PFSK-1 (cell line): Measurements from ENCODE around the gene ATP2B2.

Experiments
- FOXP2 ChIP-seq: optimal IDR thresholded peaks from 2 replicates; pipeline ENCODE3; 2011; ENCODE audit warnings: borderline replicate concordance, control low read depth, inconsistent platforms; ENCODE audit not compliant: insufficient read depth; ENCODE audit errors: extremely low read length, extremely low read depth
- POLR2AphosphoS5 ChIP-seq: IDR thresholded peaks from 2 replicates; pipeline ENCODE4 v1.6.1; 2012; ENCODE audit warnings: low read depth, mild to moderate bottlenecking, control low read depth, low read length, moderate library complexity
- SIN3A ChIP-seq: IDR thresholded peaks from 2 replicates; pipeline ENCODE4 v1.6.1; 2012; ENCODE audit warnings: mild to moderate bottlenecking, low read length, moderate library complexity, borderline replicate concordance; ENCODE audit not compliant: insufficient read depth
- TAF1 ChIP-seq: IDR thresholded peaks from 2 replicates; pipeline ENCODE4 v1.6.1; 2012; ENCODE audit warnings: low read length, control low read depth, borderline replicate concordance; ENCODE audit not compliant: insufficient read depth
- TF ChIP-seq, protein P1 (sequence below), 2 experiments: IDR thresholded peaks; 2 replicates each; pipeline versions ENCODE4 v1.6.1 to v1.8.0; 2011 to 2012; ENCODE audit warnings: low read depth in 2 of 2, low read length in 2 of 2, control low read depth in 1 of 2, inconsistent platforms in 1 of 2, mild to moderate bottlenecking in 1 of 2, moderate library complexity in 1 of 2; ENCODE audit not compliant: insufficient read depth in 1 of 2

DNA sequence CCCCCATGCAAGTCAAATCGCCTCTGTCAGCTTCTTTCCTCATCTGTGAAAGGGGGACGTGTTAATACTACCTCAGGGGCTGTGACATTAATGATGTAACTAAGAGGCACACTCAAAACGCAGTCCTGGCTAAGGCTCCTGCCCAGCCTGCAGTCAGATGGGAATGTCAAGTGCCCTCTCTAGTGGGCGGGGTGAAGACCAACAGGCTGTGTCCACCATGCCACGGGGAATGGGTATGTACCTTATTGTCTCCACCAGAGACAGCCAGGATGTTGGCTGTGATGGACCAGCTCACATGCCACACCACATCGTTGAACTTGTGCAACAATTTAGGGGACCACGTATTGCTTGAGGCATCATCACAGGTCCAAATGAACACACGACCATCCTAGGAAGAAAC is 201.6 kb downstream of the ATP2B2 start:
- TF ChIP-seq TAF1 = no peak
- no peak for TF ChIP-seq POLR2AphosphoS5
- TF ChIP-seq, protein P1, sequence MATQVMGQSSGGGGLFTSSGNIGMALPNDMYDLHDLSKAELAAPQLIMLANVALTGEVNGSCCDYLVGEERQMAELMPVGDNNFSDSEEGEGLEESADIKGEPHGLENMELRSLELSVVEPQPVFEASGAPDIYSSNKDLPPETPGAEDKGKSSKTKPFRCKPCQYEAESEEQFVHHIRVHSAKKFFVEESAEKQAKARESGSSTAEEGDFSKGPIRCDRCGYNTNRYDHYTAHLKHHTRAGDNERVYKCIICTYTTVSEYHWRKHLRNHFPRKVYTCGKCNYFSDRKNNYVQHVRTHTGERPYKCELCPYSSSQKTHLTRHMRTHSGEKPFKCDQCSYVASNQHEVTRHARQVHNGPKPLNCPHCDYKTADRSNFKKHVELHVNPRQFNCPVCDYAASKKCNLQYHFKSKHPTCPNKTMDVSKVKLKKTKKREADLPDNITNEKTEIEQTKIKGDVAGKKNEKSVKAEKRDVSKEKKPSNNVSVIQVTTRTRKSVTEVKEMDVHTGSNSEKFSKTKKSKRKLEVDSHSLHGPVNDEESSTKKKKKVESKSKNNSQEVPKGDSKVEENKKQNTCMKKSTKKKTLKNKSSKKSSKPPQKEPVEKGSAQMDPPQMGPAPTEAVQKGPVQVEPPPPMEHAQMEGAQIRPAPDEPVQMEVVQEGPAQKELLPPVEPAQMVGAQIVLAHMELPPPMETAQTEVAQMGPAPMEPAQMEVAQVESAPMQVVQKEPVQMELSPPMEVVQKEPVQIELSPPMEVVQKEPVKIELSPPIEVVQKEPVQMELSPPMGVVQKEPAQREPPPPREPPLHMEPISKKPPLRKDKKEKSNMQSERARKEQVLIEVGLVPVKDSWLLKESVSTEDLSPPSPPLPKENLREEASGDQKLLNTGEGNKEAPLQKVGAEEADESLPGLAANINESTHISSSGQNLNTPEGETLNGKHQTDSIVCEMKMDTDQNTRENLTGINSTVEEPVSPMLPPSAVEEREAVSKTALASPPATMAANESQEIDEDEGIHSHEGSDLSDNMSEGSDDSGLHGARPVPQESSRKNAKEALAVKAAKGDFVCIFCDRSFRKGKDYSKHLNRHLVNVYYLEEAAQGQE (IDR thresholded peaks at IDR 0.05; ENCODE audit: insufficient read depth in 1 of 2, low read depth in 2 of 2, low read length in 2 of 2) = no peak
- no peak for TF ChIP-seq SIN3A
- TF ChIP-seq FOXP2 = no peak
